Activated T-cell treated with anti-CD3 and anti-CD28 coated beads, Interleukin-2, amount 50 U/mL, for 4 hours (primary cell): ENCODE results near the gene ALG8. TPM values are rescaled to one million over a fixed set of nuclear protein-coding genes. Genes with fewer than 3 reads are reported as not detected.
"Not testable (repeated sequence)": the region's sequence is repeated elsewhere in the genome, so short reads cannot be mapped to it uniquely, and the experiment has no call there.

Experiments used
- ATAC-seq, 2 donors: fragments of 200-7000 bp; cut with Tn5 transposase; one replicate each; pipeline ENCODE4 v1.10.0; 2021
- DNase-seq: peaks from one replicate; pipeline ENCODE4 v3.0.0-alpha.2; 2020
- H3K27me3 Mint-ChIP-seq: one replicate; pipeline ENCODE4 v1.8.0; 2021; ENCODE audit warnings: low read depth, mixed read lengths
- H3K36me3 Mint-ChIP-seq: one replicate; pipeline ENCODE4 v1.8.0; 2022; ENCODE audit warnings: mixed read lengths; ENCODE audit not compliant: insufficient read depth
- H3K4me1 Mint-ChIP-seq: one replicate; pipeline ENCODE4 v1.8.0; 2021; ENCODE audit warnings: low read depth, mixed read lengths
- H3K4me3 Mint-ChIP-seq: one replicate; pipeline ENCODE4 v1.8.0; 2021; ENCODE audit warnings: mild to moderate bottlenecking, moderate library complexity, mixed read lengths
- H3K9me3 Mint-ChIP-seq: one replicate; pipeline ENCODE4 v1.8.0; 2021; ENCODE audit warnings: mixed read lengths
- total RNA-seq, 3 donors: library from RNA; stranded (reverse); gene quantifications; one replicate each; pipeline ENCODE4 v1.2.1, GENCODE V29; 2021

ALG8 gene
- total RNA-seq, 3 donors from 2014 or later: 41.4 to 54.2 (median 51.5) TPM

- no peaks in the 10 kb centered on the region for H3K4me1 Mint-ChIP-seq
- no peak overlapping the region for H3K4me3 Mint-ChIP-seq
- H3K9me3 Mint-ChIP-seq: no peaks in the 10 kb centered on the region
- H3K27me3 Mint-ChIP-seq: no peaks in the 10 kb centered on the region
- ATAC-seq: no peak
- peaks cover 3% of the 10 kb centered on the region for H3K36me3 Mint-ChIP-seq
- DNase-seq: no peak
These were observed 78.1 kb downstream of the ALG8 start for GRCh38 chr11:78061088-78061920.

GRCh38 chr11:78060533-78060932 is 78.9 kb downstream of the ALG8 start:
- Mint-ChIP-seq H3K36me3 (peaks cover 3% of the 10 kb centered on the region), H3K4me1 (no peaks in the 10 kb centered on the region), H3K4me3 (no peak overlapping the region), H3K9me3 (no peaks in the 10 kb centered on the region), H3K27me3 (no peaks in the 10 kb centered on the region)
- ATAC-seq (no peak), DNase-seq (no peak)

- not testable (repeated sequence) for H3K36me3 Mint-ChIP-seq, H3K4me3 Mint-ChIP-seq, ATAC-seq, H3K27me3 Mint-ChIP-seq, H3K9me3 Mint-ChIP-seq, DNase-seq, H3K4me1 Mint-ChIP-seq
These were observed 79.6 kb downstream of the ALG8 start for GRCh38 chr11:78059749-78060328.

GRCh38 chr11:78057462-78058055 is 81.9 kb downstream of the ALG8 start:
- ATAC-seq: no peak
- Mint-ChIP-seq H3K36me3 (no peaks in the 10 kb centered on the region), H3K4me3 (no peak overlapping the region), H3K4me1 (no peaks in the 10 kb centered on the region), H3K27me3 (no peaks in the 10 kb centered on the region), H3K9me3 (no peaks in the 10 kb centered on the region)
- DNase-seq: no peak

GRCh38 chr11:78056093-78056492 is 83.3 kb downstream of the ALG8 start:
- H3K27me3 Mint-ChIP-seq: no peaks in the 10 kb centered on the region
- H3K4me1 Mint-ChIP-seq: no peaks in the 10 kb centered on the region
- H3K36me3 Mint-ChIP-seq: no peaks in the 10 kb centered on the region
- DNase-seq (no peak), ATAC-seq (no peak)
- no peak overlapping the region for H3K4me3 Mint-ChIP-seq
- H3K9me3 Mint-ChIP-seq: no peaks in the 10 kb centered on the region

- H3K4me1 Mint-ChIP-seq: no peaks in the 10 kb centered on the region
- H3K9me3 Mint-ChIP-seq: no peaks in the 10 kb centered on the region
- H3K4me3 Mint-ChIP-seq: no peak overlapping the region
- no peak for DNase-seq
- H3K36me3 Mint-ChIP-seq: no peaks in the 10 kb centered on the region
- no peaks in the 10 kb centered on the region for H3K27me3 Mint-ChIP-seq
- no peak for ATAC-seq
These were observed 84.5 kb downstream of the ALG8 start for GRCh38 chr11:78054971-78055370.

- peaks cover 4% of the 10 kb centered on the region for H3K4me1 Mint-ChIP-seq
- no peak for ATAC-seq
- H3K27me3 Mint-ChIP-seq: no peaks in the 10 kb centered on the region
- no peak for DNase-seq
- no peaks in the 10 kb centered on the region for H3K9me3 Mint-ChIP-seq
- H3K36me3 Mint-ChIP-seq: no peaks in the 10 kb centered on the region
- no peak overlapping the region for H3K4me3 Mint-ChIP-seq
These were observed 88.2 kb downstream of the ALG8 start for GRCh38 chr11:78050964-78051831.

Other genes with a start within 250 kb of the ALG8 start
- gene INTS4, start 145.0 kb downstream of the ALG8 start, total RNA-seq: 10 to 100 TPM; 43.4 to 49.3 (median 49.3) TPM
- under 1 TPM in 2 of 3 donors, not detected in 1; 0.38 to 0.45 TPM for gene KCTD14, start 116.3 kb downstream of the ALG8 start, total RNA-seq
- not detected for gene THRSP, start 75.8 kb downstream of the ALG8 start, total RNA-seq
- 100 to 1,000 TPM; 217 to 246 (median 227) TPM for gene NDUFC2, start 59.8 kb downstream of the ALG8 start, total RNA-seq
- 1 to 10 TPM; 3.2 to 5.4 (median 4.3) TPM for gene KCTD21, start 49.0 kb upstream of the ALG8 start, total RNA-seq
- 1 to 10 TPM; 3.8 to 5.2 (median 4.9) TPM for gene USP35, start 49.3 kb upstream of the ALG8 start, total RNA-seq